Endothelial cell of umbilical vein (primary cell): ENCODE results near the gene DSCAML1. TPM values are rescaled to one million over a fixed set of nuclear protein-coding genes. Genes with fewer than 3 reads are reported as not detected.

Experiments used
- BruUV-seq: library from RNA; stranded (reverse); fragments of 400-500 nt; replicated peaks from 2 replicates; lab custom pipeline; 2021; lab: Mats Ljungman, UMichigan
- CTCF ChIA-PET: fragments of 300-600, 350-600 bp; sonication (Branson Sonifier 250); formaldehyde crosslinking; loops from one replicate; lab custom pipeline; 2021; ENCODE audit warnings: antibody characterized with exemption, inconsistent platforms; lab: Charles Lee
- POLR2A ChIA-PET: fragments of 300-600, 350-600 bp; sonication (Branson Sonifier 250); formaldehyde crosslinking; loops from one replicate; lab custom pipeline; 2021; ENCODE audit warnings: antibody characterized with exemption, inconsistent platforms; lab: Charles Lee
- DNase-seq: peaks from one replicate; pipeline ENCODE4 v3.0.0-alpha.2; 2011; ENCODE audit warnings: low read depth, low spot score
- FAIRE-seq: peaks from 2 replicates; lab custom pipeline; 2011; peaks lifted over from hg19 to GRCh38; lab: Jason Lieb, UNC
- H2AFZ ChIP-seq: 2 replicates; pipeline ENCODE4 v1.6.0; 2012; ENCODE audit warnings: low read depth, low read length, control low read depth, inconsistent platforms
- H3K27ac ChIP-seq: 2 replicates; pipeline ENCODE4 v1.5.1; 2011; ENCODE audit warnings: low read depth, mild to moderate bottlenecking, control low read depth, low read length, moderate library complexity; ENCODE audit not compliant: insufficient read depth
- H3K27me3 ChIP-seq, 2 experiments: 2 replicates each; pipeline versions ENCODE4 v1.6.0 to v1.6.1; 2011; ENCODE audit warnings: low read length in 2 of 2, mixed read lengths in 1 of 2; ENCODE audit not compliant: control insufficient read depth in 2 of 2, insufficient read depth in 2 of 2
- H3K36me3 ChIP-seq, 2 experiments: 2 replicates in 1 of 2; 3 replicates in 1 of 2; pipeline ENCODE4 v1.5.1; 2011; ENCODE audit warnings: low read length in 2 of 2, mild to moderate bottlenecking in 1 of 2, moderate library complexity in 1 of 2; ENCODE audit not compliant: control insufficient read depth in 2 of 2, insufficient read depth in 2 of 2; ENCODE audit errors: extremely low read depth in 1 of 2
- H3K4me1 ChIP-seq: 3 replicates; pipeline ENCODE4 v1.5.1; 2011; ENCODE audit warnings: mild to moderate bottlenecking, low read length; ENCODE audit not compliant: control insufficient read depth, insufficient read depth; ENCODE audit errors: extremely low read depth
- H3K4me2 ChIP-seq: 2 replicates; pipeline ENCODE4 v1.6.1; 2011; ENCODE audit warnings: low read length, control low read depth, mixed read lengths; ENCODE audit not compliant: insufficient read depth
- H3K4me3 ChIP-seq, 3 experiments: fragments of 200-600 bp in 1 of 3; sonication (generic), shearing (Covaris generic) in 1 of 3; replicated peaks in 1 of 3; 2 replicates each; pipeline ENCODE4 v1.5.1; 2011 to 2016; ENCODE audit warnings: control low read depth in 3 of 3, low read length in 3 of 3, mild to moderate bottlenecking in 2 of 3, inconsistent platforms in 1 of 3, low read depth in 1 of 3, moderate library complexity in 1 of 3; ENCODE audit not compliant: insufficient read depth in 1 of 3
- H3K79me2 ChIP-seq: 2 replicates; pipeline ENCODE4 v1.6.0; 2012; ENCODE audit warnings: low read length, inconsistent platforms; ENCODE audit not compliant: control insufficient read depth, insufficient read depth
- H3K9ac ChIP-seq: replicated peaks from 2 replicates; pipeline ENCODE3; 2011; ENCODE audit warnings: low read length, control low read depth; ENCODE audit not compliant: insufficient read depth; ENCODE audit errors: extremely low read depth
- H3K9me1 ChIP-seq: replicated peaks from 3 replicates; pipeline ENCODE4 v1.6.0; 2011; ENCODE audit warnings: mild to moderate bottlenecking, low read length; ENCODE audit not compliant: control insufficient read depth, insufficient read depth; ENCODE audit errors: extremely low read depth
- H3K9me3 ChIP-seq: replicated peaks from 2 replicates; pipeline ENCODE4 v1.5.1; 2012; ENCODE audit warnings: low read length, inconsistent platforms; ENCODE audit not compliant: control insufficient read depth, insufficient read depth
- H4K20me1 ChIP-seq: replicated peaks from 2 replicates; pipeline ENCODE3; 2011; ENCODE audit warnings: mild to moderate bottlenecking, low read length; ENCODE audit not compliant: control insufficient read depth, insufficient read depth; ENCODE audit errors: extremely low read depth
- CTCF ChIP-seq, 2 donors: IDR thresholded peaks; 1 replicate in 1 of 2; 2 replicates in 1 of 2; pipeline ENCODE4 v1.5.1; 2011; ENCODE audit warnings: low read length in 2 of 2, mild to moderate bottlenecking in 2 of 2, moderate library complexity in 2 of 2, control low read depth in 1 of 2, inconsistent platforms in 1 of 2, low read depth in 1 of 2; ENCODE audit not compliant: insufficient read depth in 1 of 2; ENCODE audit errors: extremely low read depth in 1 of 2
- EZH2 ChIP-seq: IDR thresholded peaks from 2 replicates; pipeline ENCODE4 v1.6.1; 2012; ENCODE audit warnings: borderline replicate concordance, low read depth, mild to moderate bottlenecking, moderate library complexity, low read length, inconsistent platforms; ENCODE audit not compliant: severe bottlenecking
- FOS ChIP-seq: IDR thresholded peaks from 2 replicates; pipeline ENCODE4 v1.6.1; 2011; ENCODE audit warnings: mild to moderate bottlenecking, low read length, moderate library complexity, borderline replicate concordance; ENCODE audit not compliant: insufficient read depth
- GATA2 ChIP-seq: IDR thresholded peaks from 2 replicates; pipeline ENCODE4 v1.7.0; 2011; ENCODE audit warnings: low read depth, mild to moderate bottlenecking, moderate library complexity, mixed read lengths, low read length; ENCODE audit not compliant: insufficient read length, insufficient read depth
- JUN ChIP-seq: IDR thresholded peaks from 2 replicates; pipeline ENCODE4 v1.6.1; 2011; ENCODE audit warnings: borderline replicate concordance, low read depth; ENCODE audit not compliant: insufficient read length, insufficient read depth
- MAX ChIP-seq: IDR thresholded peaks from 2 replicates; pipeline ENCODE4 v1.6.1; 2011; ENCODE audit not compliant: insufficient read depth, insufficient read length
- MYC ChIP-seq: IDR thresholded peaks from one replicate; pipeline ENCODE4 v1.6.1; 2011; ENCODE audit warnings: mild to moderate bottlenecking, low read depth, low read length
- POLR2A ChIP-seq: IDR thresholded peaks from 2 replicates; pipeline ENCODE4 v1.6.1; 2012; ENCODE audit warnings: low read depth, mild to moderate bottlenecking, control low read depth, low read length
- POLR2AphosphoS5 ChIP-seq: IDR thresholded peaks from 2 replicates; pipeline ENCODE4 v1.6.1; 2012; ENCODE audit warnings: low read depth, mild to moderate bottlenecking, control low read depth, low read length, moderate library complexity; ENCODE audit not compliant: insufficient read depth
- dilution Hi-C: fragments of 300-500 bp; cut with MboI; formaldehyde crosslinking; loops from one replicate; pipeline ENCODE4 v1.15.0; 2019; ENCODE audit warnings: low sequenced_read_pairs; ENCODE audit not compliant: extremely low pct_ligation_motif_present
- intact Hi-C: fragments of 100-400 bp; cut with micrococcal nuclease; formaldehyde crosslinking; loops from one replicate; pipeline ENCODE4 v1.10.0; 2022
- polyA plus RNA-seq, 4 experiments: library from polyadenylated mRNA; depleted of rRNA in 3 of 4; stranded (reverse) in 3 of 4; unstranded in 1 of 4; fragments of >200 nt; gene quantifications; 2 replicates each; pipeline versions ENCODE4 v1.2.1 to v1.2.3, GENCODE V29; 2011 to 2012; ENCODE audit warnings: missing spikeins in 1 of 4
- total RNA-seq: library from RNA; stranded (reverse); gene quantifications from 2 replicates; pipeline ENCODE4 v1.2.3, GENCODE V29; 2021

DSCAML1 gene
- total and polyA plus RNA-seq, 2 donors (not counting 3 experiments of a cell fraction or from before 2014, with no cell fraction given): not detected

- POLR2A ChIA-PET: no interaction called here
- no peak for DNase-seq
- TF ChIP-seq POLR2A (no peak), MYC (no peak), FOS (no peak), CTCF (IDR thresholded peaks at IDR 0.05; ENCODE audit: extremely low read depth in 1 of 2, insufficient read depth in 1 of 2, low read depth in 1 of 2, low read length in 2 of 2) (no peak), JUN (no peak), EZH2 (no peak), MAX (no peak), GATA2 (no peak), POLR2AphosphoS5 (no peak)
- H3K4me1 ChIP-seq: no peaks in the 10 kb centered on the region
- no peak overlapping the region for H3K9ac ChIP-seq
- H3K27ac ChIP-seq: no peak overlapping the region
- no TSS peak for BruUV-seq
- no peaks in the 10 kb centered on the region for H3K9me3 ChIP-seq
- intact Hi-C loops (no loop called here), dilution Hi-C loops (no loop called here)
- FAIRE-seq: no peak
- CTCF ChIA-PET: no interaction called here
- no peaks in the 10 kb centered on the region for H4K20me1 ChIP-seq
- H3K79me2 ChIP-seq: no peaks in the 10 kb centered on the region
- no peak overlapping the region for H3K4me2 ChIP-seq
- H2AFZ ChIP-seq: no peak overlapping the region
- no peaks in the 10 kb centered on the region for H3K9me1 ChIP-seq
- no peaks in the 10 kb centered on the region for H3K36me3 ChIP-seq
- no peak overlapping the region for H3K4me3 ChIP-seq
- H3K27me3 ChIP-seq: peaks cover 0 to 3% of the 10 kb centered on the region in 2 experiments
Observed at GRCh38 chr11:117702946-117703598, 93.9 kb downstream of the DSCAML1 start.
